WERI-Rb-1 (cell line): ENCODE results near the gene CRTC2.

ENCODE experiments used
- DNase-seq: peaks from one replicate; pipeline ENCODE4 v3.0.0-alpha.2; 2020
- H3K27ac ChIP-seq: fragments of 250-450 bp; sonication (Bioruptor Pico); 2 replicates; pipeline ENCODE4 v1.5.1; 2020; ENCODE audit warnings: mild to moderate bottlenecking, moderate library complexity
- H3K27me3 ChIP-seq: fragments of 250-450 bp; sonication (Bioruptor Pico); 2 replicates; pipeline ENCODE4 v1.5.1; 2021; ENCODE audit warnings: mild to moderate bottlenecking, low read depth, moderate library complexity; ENCODE audit not compliant: insufficient read depth, severe bottlenecking
- H3K36me3 ChIP-seq: fragments of 250-450 bp; sonication (Bioruptor Pico); 2 replicates; pipeline ENCODE4 v1.5.1; 2020; ENCODE audit warnings: mild to moderate bottlenecking, moderate library complexity
- H3K4me3 ChIP-seq: 2 replicates; pipeline ENCODE4 v1.5.1; 2011; ENCODE audit warnings: low read depth, mild to moderate bottlenecking, control low read depth, low read length
- H3K9me3 ChIP-seq: fragments of 250-450 bp; sonication (Bioruptor Pico); 2 replicates; pipeline ENCODE4 v1.5.1; 2021; ENCODE audit warnings: mild to moderate bottlenecking, moderate library complexity; ENCODE audit not compliant: severe bottlenecking
- TF ChIP-seq, protein P1 (sequence below): IDR thresholded peaks from 2 replicates; pipeline ENCODE4 v1.5.1; 2011; ENCODE audit warnings: low read depth, mild to moderate bottlenecking, control low read depth, inconsistent platforms, low read length

Gene CRTC2

GRCh38 chr1:153963030-153963849, 4.8 kb upstream of the CRTC2 start, which contains the start of gene SLC39A1:
TSS of gene SLC39A1 (minus strand) at chr1:153963537. CDS start at chr1:153962715, 822 bp downstream.
- TF ChIP-seq, protein P1, sequence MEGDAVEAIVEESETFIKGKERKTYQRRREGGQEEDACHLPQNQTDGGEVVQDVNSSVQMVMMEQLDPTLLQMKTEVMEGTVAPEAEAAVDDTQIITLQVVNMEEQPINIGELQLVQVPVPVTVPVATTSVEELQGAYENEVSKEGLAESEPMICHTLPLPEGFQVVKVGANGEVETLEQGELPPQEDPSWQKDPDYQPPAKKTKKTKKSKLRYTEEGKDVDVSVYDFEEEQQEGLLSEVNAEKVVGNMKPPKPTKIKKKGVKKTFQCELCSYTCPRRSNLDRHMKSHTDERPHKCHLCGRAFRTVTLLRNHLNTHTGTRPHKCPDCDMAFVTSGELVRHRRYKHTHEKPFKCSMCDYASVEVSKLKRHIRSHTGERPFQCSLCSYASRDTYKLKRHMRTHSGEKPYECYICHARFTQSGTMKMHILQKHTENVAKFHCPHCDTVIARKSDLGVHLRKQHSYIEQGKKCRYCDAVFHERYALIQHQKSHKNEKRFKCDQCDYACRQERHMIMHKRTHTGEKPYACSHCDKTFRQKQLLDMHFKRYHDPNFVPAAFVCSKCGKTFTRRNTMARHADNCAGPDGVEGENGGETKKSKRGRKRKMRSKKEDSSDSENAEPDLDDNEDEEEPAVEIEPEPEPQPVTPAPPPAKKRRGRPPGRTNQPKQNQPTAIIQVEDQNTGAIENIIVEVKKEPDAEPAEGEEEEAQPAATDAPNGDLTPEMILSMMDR: no peak
- H3K4me3 ChIP-seq: peak within 1 kb of the TSS; percentile 58

GRCh38 chr1:153962088-153963029, 3.9 kb upstream of the CRTC2 start:
- Histone ChIP-seq H3K36me3 (peaks cover 51% of the 10 kb centered on the region), H3K27ac (peak overlapping the region; percentile 89)
- no peak for DNase-seq

More at GRCh38 chr1:153963030-153963849, 4.8 kb upstream of the CRTC2 start, which contains the start of gene SLC39A1:
- Histone ChIP-seq H3K9me3 (no peaks in the 10 kb centered on the region), H3K27ac (peak within 1 kb of the TSS; percentile 89), H3K27me3 (no peaks in the 10 kb centered on the region), H3K36me3 (peaks cover 48% of the 10 kb centered on the region)
- peak; percentile 100 for DNase-seq

GRCh38 chr1:153961421-153961820, 3.0 kb upstream of the CRTC2 start:
- Histone ChIP-seq H3K36me3 (peaks cover 46% of the 10 kb centered on the region), H3K4me3 (no peak overlapping the region), H3K27ac (no peak overlapping the region), H3K27me3 (no peaks in the 10 kb centered on the region), H3K9me3 (no peaks in the 10 kb centered on the region)
- DNase-seq: no peak
- TF ChIP-seq, protein P1: no peak

More at GRCh38 chr1:153962088-153963029, 3.9 kb upstream of the CRTC2 start:
- no peaks in the 10 kb centered on the region for H3K9me3 ChIP-seq
- TF ChIP-seq, protein P1: 0 out of 2 replicates have a peak, but pooled peaks have one; percentile 11
- H3K27me3 ChIP-seq: no peaks in the 10 kb centered on the region
- peak overlapping the region; percentile 58 for H3K4me3 ChIP-seq

GRCh38 chr1:153960206-153960605, 1.8 kb upstream of the CRTC2 start:
- H3K9me3 ChIP-seq: no peaks in the 10 kb centered on the region
- H3K27me3 ChIP-seq: no peaks in the 10 kb centered on the region
- H3K4me3 ChIP-seq: no peak overlapping the region
- DNase-seq: no peak
- TF ChIP-seq, protein P1: no peak
- H3K36me3 ChIP-seq: peaks cover 41% of the 10 kb centered on the region
- no peak overlapping the region for H3K27ac ChIP-seq

DNA sequence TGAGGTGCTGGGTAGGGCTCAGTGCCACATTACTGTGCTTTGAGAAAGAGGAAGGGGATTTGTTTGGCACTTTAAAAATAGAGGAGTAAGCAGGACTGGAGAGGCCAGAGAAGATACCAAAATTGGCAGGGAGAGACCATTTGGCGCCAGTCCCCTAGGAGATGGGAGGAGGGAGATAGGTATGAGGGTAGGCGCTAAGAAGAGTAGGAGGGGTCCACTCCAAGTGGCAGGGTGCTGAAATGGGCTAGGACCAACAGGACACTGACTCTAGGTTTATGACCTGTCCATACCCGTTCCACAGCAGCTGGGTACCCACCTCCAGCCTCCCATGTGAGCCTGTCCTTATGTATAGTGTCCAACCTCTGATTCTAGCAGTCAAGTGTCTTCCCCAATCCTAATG, 1.0 kb upstream of the CRTC2 start:
- H3K27me3 ChIP-seq: no peaks in the 10 kb centered on the region
- H3K27ac ChIP-seq: no peak overlapping the region
- peaks cover 48% of the 10 kb centered on the region for H3K36me3 ChIP-seq
- TF ChIP-seq, protein P1: no peak
- no peak for DNase-seq
- no peak overlapping the region for H3K4me3 ChIP-seq
- H3K9me3 ChIP-seq: no peaks in the 10 kb centered on the region
